A673 (cell line): ENCODE measurements around the gene EHBP1L1.

Experiments
- EZH2 ChIP-seq: fragments of 200-600 bp; sonication (generic); IDR thresholded peaks from 2 replicates; pipeline ENCODE4 v1.6.1; 2017; ENCODE audit warnings: borderline replicate concordance, low read depth, mild to moderate bottlenecking, mixed read lengths, antibody characterized with exemption, low read length; ENCODE audit not compliant: poor library complexity, severe bottlenecking
- TF ChIP-seq, protein P1 (sequence below): fragments of 300-800, 200-600 bp; sonication (generic); conservative IDR thresholded peaks from 2 replicates; pipeline ENCODE4 v1.5.1; 2017; ENCODE audit warnings: low read depth, mild to moderate bottlenecking, antibody characterized with exemption, low read length, moderate library complexity, mixed read lengths

DNA sequence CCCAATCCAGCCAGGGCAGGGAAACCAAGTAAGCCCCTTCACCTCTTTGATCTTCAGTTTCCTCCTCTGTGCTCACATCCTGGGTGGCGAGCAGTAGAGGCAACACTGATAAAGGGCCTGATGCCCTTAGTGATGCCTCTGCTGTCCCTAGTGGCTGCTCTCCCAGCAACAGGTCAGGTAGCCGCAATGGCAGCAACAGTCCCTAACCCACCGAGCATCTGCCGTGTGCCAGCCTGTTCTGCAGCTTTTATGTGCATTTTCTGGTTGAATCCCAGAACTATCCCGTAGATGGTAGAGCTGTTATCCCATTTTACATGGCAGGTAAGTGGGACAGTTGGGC is 45.7 kb upstream of the EHBP1L1 start:
- no peak for TF ChIP-seq EZH2
- TF ChIP-seq, protein P1, sequence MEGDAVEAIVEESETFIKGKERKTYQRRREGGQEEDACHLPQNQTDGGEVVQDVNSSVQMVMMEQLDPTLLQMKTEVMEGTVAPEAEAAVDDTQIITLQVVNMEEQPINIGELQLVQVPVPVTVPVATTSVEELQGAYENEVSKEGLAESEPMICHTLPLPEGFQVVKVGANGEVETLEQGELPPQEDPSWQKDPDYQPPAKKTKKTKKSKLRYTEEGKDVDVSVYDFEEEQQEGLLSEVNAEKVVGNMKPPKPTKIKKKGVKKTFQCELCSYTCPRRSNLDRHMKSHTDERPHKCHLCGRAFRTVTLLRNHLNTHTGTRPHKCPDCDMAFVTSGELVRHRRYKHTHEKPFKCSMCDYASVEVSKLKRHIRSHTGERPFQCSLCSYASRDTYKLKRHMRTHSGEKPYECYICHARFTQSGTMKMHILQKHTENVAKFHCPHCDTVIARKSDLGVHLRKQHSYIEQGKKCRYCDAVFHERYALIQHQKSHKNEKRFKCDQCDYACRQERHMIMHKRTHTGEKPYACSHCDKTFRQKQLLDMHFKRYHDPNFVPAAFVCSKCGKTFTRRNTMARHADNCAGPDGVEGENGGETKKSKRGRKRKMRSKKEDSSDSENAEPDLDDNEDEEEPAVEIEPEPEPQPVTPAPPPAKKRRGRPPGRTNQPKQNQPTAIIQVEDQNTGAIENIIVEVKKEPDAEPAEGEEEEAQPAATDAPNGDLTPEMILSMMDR: peak; percentile 23; the same call in 1 of the 2 replicates
